NT2/D1 (cell line): ENCODE results near the gene GBP7.

Source experiments
- SUZ12 ChIP-seq: IDR thresholded peaks from 2 replicates; pipeline ENCODE4 v1.6.1; 2011; ENCODE audit not compliant: insufficient read length, insufficient read depth; ENCODE audit errors: extremely low read depth
- YY1 ChIP-seq: IDR thresholded peaks from 2 replicates; pipeline ENCODE4 v1.6.1; 2011; ENCODE audit not compliant: insufficient read length, insufficient read depth

DNA sequence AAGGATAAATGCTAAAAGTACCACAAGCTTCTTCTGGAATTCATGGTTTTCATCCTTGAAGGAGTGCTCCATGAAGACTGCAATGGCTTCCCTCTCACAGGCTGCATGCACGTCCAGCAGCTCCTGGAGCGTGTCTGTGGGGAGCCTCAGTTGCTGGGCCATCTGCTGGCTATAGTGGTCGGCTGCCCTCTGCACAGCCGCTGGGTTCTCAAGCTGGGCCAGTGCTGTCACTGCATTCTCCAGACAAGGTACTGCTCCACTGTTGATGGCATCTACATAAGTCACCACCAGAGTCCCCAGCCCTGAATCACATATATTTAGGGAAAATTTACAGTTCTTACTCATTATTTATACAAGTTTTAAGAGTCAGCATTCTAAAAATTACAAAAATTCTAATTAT is 14.2 kb upstream of the GBP7 start:
- TF ChIP-seq SUZ12 (no peak), YY1 (no peak)
